KG1 (cell line): Measurements from ENCODE around the gene S100A12.

Source experiments
- DNase-seq: peaks from one replicate; lab custom pipeline; 2025; lab: John Stamatoyannopoulos, UW

Gene S100A12

DNA sequence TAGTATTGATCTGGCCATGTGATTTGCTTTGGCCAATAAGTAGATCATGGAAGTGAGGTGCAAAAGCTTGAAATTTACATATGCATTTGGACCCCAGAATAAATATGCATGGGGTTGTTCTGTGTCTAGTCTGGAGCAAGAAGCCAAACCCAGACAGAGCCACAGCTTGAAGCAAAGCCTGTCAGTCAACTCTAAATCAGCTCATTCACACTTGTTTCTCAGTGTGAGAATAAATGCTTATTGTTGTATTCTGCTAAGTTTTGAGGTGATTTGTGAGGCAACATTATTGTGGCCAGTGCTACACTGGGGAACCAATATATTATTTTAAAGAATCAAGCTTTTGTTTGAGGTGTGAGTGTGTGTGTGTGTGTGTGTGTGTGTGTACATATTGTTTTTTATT, 50.5 kb downstream of the S100A12 start:
- DNase-seq = no peak
